RKO (cell line): Measurements from ENCODE around the gene ATRN.
A peak's percentile ranks its signal among the peaks of the same experiment; 100 is the strongest.

ENCODE experiments used
- DNase-seq: peaks from one replicate; pipeline ENCODE4 v3.0.0-alpha.2; 2016; ENCODE audit warnings: low spot score

Gene ATRN

DNA sequence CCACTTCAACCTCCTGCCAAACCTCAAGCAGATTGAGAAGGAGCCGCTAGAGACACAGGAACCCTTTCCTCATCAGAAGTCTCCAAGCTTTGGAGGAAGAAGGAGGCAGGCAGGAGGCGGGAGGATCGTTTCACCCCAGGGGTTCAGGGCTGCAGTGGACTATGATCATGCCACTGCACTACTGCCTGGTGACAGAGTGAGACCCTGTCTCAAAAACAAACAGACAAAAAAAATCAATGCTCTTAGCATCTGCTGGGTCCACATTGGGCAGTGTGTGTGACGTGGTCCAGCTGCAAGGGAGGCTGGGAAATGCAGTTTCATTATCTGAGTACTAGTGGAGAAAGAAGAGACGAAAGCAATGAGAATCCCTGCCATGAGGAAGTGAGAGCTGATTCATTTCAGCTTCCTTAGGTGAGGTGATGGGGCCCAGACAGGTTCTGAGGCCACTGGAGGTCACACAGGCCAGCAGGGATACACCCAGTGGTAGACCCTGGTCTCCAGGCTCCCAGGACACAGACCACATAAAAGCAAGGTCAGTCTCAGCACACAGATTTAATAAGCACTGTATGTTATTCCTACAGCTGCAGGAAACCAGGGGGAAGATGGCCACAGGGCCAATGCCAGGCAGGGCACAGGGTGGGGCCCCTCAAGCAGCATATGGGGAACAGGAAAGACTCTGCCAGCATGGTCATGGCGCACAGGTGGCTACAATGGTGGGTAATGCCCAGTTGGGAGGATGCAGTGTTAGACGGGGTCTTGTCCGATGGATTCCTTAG is 188.1 kb downstream of the ATRN start:
- no peak for DNase-seq

- no peak for DNase-seq
Observed at GRCh38 chr20:3659492-3660261, 188.9 kb downstream of the ATRN start.

- no peak for DNase-seq
Observed at GRCh38 chr20:3660262-3661059, 189.6 kb downstream of the ATRN start.

DNA sequence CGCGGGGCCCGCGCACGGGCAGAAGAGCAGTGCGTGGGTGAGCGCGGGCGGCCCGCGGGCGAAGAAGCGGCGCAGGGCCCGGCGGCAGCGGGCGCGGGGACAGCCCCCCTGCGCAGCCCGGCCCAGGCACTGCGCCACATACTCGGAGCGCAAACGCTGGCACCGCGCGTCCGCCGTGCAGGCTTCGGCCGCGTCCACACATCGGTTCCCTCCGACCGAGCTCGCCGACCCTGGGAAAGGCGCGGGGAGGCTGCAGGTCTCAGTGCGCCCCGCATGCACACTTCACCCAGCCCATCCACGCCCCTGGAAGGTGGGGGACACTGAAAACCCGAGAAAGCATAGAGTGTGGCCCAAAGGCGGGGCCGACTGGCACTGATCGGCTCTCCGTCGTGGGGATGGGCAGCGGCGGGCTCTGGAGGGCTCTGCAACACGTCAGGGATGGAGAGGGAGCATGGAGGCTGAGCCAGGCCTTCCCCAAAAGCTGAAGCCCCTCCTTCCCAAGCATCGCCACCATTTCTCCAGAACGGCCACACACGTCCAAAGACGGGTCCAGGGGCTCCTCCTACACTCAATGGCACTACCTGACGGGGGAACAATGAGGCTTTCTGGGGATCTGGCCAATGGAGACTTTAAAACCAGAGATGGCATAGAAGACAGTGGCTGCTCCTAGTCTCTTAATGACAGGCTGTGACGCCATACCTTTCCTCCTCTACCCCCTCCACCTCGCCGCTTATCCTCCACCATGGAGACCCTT is 190.4 kb downstream of the ATRN start:
- DNase-seq = no peak

DNA sequence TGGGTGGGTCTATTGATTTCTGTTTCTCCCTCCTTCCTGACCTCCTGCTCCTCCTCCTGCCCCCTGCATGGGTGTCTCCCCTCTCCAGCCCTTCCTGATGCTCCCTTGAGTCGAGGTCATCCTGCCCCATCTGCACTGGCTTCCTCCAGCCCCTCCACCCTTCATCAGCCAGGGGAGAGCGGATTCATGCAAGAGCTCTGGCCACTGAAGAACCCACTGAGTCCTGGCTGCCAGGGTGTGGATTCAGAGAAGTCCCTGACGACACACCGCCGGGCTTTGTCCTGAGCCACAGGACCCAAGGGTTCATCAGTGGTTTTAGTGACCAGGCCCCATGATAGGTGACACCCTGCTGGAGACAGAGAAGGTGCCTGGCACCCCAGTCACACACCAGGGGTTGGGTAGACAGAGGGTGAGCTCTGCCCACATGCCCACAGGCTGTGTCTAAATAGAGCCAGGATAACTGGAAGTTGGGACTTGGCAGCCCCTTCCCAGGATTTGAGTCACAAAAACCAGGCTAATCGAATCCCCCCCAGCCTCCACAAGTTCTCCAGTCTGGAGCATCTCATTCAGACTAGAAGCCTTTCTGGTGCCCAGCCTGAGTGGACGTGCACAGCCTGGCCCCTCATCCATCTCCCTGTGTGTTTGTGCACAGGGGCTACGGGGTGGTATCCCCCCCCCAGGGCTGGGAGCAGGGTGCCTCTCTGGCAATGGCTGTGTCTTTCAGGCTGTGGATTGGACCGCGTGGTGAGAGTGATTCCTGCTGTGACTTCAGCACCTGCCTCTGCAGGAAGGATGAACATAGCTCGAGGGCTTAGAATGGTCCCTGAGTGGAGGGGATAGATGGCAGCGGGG is 191.2 kb downstream of the ATRN start:
- no peak for DNase-seq

DNA sequence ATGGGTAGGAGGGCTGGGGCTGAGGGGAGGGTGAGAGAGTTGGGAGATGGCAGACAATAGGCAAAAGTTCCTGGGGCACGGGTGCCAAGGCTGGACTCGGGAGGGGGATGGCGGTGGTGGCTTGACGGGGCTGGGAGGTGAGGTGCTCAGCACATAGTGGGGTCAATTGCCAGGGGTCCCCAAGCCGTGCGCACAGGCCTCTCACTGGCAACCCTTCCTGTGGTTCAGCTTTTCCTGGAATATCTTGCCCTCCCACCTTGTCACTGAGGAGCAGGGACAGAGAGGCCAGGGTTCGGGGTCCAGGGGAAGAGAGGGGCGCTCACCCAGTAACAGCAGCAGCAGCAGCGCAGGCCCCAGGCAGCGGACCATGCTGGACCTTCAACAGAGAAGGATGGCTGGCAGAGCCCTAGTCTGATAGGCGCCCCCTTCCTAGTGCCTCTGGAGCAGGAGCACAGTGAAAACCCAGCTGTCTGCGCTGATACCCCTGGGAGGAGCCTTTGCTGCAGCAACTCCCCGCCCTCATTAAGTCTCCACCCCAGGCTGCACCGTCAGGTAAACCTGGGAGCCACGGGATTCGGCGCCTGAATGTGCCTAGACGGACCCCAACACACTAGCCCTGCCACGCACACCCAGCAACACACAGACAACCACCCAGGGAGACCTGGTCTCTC is 192.3 kb downstream of the ATRN start, which contains the start of gene GFRA4:
Gene GFRA4 (minus strand): TSS at position 369 of the 671 bp plus-strand sequence. CDS start 0 bp downstream, at position 369.
- DNase-seq = no peak

- DNase-seq = no peak
Observed at GRCh38 chr20:3663858-3664257, 193.0 kb downstream of the ATRN start.

DNA sequence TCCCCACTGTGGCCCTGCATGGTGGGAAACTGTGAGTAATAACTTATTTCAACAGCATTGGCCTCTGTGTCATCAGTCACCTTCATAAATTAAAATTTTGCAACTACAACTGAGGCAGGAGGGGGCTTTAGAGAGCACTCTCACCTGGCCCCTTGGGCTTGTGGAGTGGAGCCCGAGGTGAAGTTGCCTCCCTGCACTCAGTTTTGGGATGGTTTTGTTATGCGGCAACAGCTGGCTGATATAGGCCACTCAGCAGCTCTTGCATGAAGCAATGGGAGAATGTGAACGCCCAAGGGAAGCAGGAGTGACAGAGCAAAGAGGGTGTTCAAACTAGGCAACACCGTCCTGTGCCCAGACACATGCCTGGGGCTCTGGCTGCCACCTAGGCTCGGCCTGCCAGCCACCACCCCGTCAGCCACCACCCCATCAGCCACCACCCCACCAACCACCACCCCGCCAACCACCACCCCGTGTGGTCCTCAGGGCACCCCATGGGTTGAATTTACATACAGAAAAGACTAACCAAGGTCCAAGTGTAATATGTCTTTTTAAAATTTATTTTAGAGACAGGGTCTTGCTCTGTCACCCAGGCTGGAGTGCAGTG is 196.7 kb downstream of the ATRN start:
- no peak for DNase-seq

- no peak for DNase-seq
Observed at GRCh38 chr20:3669710-3670367, 199.0 kb downstream of the ATRN start.

GRCh38 chr20:3670511-3670910 is 199.7 kb downstream of the ATRN start:
- DNase-seq = peak; percentile 51

- no peak for DNase-seq
Observed at GRCh38 chr20:3670945-3671344, 200.1 kb downstream of the ATRN start.

DNA sequence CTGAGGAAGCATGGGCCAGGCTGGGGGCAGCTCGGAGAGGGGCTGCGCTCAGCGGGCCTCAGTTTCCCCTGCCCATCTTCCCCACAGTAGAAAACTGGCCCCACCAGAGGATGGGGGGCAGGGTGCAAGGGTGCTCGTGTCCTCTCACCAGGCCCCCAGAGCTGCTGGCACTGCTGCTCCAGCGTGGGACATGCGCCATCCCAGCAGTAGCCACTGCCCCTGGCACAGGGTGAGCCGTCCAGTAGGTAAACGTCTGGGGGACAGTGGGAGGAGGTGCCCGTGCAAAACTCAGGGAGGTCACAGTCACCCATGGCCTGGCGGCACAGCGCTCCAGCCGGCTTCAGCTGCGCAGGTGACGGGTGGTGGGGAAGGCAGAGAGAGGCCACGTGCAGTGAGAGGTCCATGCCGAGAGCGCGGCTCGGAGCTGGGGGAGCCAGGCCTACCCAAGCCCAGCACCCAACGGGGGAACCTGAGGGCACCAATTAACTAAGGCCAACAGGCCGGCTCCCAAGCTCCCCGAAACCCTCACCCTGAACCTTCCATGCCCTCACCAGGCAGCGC is 201.2 kb downstream of the ATRN start:
- DNase-seq = no peak

DNA sequence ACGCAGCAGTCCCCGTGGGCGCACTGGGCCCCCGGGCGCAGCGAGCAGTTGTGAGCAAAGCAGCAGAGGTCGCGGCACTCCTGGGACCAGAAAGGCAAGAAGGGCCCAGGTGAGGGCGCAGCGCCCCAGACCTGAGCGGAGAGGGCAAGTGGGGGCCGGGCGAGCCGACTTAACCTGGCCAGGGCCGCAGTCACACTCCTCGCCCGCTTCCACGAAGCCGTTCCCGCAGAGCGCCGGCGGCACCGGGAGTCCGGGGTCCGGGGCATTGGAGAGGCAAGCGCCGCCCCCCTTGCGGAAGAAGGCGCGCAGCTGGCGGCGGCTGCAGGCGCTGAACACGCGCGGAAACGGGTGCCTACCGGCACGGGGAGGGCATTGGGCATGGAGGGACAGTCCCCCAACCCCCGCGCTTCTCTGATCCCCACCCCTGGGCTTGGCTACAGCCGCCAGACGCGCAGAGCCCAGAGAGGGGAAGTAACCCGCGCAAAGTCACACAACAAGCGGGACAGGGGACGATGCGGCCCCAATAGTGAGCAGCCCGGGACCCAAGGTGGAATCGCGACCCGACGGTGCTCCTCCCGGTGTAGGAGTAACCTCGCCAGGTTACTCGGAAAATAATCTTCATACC is 201.8 kb downstream of the ATRN start:
- DNase-seq = no peak

- DNase-seq = no peak
Observed at GRCh38 chr20:3673221-3674070, 202.6 kb downstream of the ATRN start.

- DNase-seq = no peak
Observed at GRCh38 chr20:3674447-3674846, 203.6 kb downstream of the ATRN start.

DNA sequence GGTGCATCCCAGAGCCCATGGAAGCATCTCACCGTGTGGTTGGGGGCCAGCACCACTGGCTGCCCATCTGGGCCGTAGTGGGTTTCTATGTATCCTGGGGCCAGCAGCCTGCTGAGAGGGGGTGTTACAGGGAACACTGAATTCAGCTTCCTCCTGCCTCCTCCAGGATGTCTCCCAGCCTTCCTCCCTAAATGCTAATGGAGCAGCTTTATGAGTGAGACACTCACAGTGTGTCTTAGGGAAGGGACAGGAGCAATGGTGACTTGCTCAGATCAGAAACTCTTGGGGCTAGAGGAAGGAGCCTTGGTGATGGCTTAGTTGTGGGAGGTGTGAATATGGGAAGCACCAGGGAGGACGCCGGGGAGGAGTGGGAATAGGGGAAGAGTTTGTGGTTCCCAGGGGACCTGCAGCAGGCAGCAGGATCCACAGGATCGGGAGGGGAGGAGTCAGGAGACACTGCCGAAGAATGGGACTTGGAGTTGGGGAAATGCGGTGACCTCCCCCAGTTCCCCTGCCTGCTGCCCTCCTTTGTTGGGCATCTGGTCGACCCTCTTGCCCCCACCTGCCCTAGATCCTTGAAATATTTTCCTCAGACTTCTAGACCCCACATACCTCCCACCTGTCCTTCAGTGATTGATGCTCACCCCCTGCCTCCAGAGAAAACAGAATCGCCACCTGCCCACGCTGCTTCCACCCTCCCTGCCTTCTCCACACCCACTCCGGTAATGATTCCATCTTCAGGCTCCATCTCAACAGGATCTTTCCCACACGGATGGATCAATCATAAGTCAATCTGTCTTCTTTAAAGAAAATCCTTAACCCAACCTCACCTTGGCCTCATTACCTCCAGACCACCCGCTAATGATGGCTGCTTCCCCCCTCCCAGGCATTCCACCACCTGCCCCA is 204.4 kb downstream of the ATRN start:
- DNase-seq = no peak
